GM19328 (cell line): ENCODE measurements around the gene PLXNA4.

ENCODE experiments used
- ATAC-seq: cut with Tn5 transposase; IDR thresholded peaks from one replicate; pipeline ENCODE4 v1.9.1; 2021; ENCODE audit warnings: mild to moderate bottlenecking, moderate library complexity; ENCODE audit not compliant: unreplicated experiment

PLXNA4 gene

DNA sequence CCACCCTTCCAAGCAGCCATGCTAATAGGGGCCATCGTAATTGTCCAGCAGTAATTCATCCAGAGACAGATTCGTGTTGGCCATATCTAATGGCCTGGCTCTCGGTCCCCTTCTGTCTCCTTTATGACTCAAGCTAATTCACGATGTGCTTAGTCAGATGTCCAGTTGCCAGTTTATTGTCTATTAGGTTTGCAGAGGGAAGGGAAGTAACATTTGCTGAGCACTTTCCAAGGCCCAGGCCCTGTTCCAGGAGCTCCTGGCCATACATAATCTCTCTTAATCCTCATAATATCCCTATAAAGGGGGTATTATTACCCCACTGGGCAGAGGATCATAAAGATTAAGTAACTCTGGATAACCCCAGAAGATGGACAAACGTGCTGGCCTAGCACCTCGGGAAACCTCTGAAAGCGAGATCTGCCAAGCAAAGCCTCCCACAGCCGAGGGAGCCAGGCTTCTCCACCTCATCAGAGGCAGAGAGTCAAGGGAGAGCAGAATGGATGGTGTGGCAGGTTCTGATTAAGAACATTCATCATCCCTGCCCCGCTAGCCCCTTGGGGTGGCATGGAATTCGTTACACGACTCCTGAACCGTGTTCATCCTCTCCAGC is 153.7 kb downstream of the PLXNA4 start:
- no peak for ATAC-seq

DNA sequence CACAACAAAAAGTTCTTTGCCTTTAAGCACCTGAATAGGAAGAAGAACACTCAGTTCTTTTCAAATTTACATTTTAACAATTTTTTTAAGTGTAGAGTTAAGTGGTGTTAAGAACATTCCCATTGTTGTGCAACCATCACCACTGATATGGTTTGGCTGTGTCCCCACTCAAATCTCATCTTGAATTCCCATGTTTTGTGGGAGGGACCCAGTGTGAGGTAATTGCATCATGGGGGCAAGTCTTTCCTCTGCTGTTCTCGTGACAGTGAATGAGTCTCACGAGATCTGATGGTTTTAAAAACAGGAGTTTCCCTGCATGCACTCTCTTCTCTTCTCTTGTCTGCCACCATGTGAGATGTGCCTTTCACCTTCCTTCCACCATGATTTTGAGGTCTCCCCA is 155.7 kb downstream of the PLXNA4 start:
- no peak for ATAC-seq

DNA sequence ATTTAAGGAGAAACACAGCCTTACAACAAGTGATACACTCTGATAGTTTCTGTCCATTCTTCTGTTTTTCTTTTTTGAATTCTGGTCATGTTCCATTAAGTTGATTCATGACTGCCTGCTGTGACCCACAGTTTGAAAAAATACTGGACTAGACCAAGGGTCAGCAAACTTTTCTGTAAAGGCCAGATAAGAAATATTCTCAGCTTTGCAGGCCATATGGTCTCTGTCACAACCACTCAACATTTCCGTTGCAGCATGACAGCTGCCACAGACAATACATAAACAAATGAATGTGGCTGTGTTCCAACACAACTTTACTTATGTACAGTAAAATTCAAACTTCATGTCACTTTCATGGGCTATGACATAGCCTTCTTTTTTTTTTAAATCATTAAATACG is 156.7 kb downstream of the PLXNA4 start:
- no peak for ATAC-seq

DNA sequence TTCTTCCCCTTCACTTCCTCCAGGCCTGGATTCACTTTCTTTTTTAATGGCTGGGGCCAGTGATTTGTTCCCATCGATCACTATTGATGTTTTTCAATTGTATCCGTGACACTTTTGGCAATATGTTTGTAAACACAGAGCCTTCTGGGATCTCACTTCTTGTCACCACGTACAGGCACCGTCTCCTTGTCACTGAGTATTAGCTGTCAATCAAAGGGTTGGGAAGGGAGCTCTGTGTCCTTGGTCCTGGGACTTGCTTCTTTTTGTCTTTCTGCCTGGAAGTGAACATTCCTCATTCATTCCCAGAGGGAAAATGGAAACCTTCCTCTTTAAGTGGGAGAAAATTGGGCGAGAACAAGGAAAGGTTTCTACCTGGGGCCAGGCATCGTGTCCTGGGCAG is 157.4 kb downstream of the PLXNA4 start:
- ATAC-seq: no peak

- ATAC-seq: no peak
These were observed 159.0 kb downstream of the PLXNA4 start for GRCh38 chr7:132417103-132417906.

DNA sequence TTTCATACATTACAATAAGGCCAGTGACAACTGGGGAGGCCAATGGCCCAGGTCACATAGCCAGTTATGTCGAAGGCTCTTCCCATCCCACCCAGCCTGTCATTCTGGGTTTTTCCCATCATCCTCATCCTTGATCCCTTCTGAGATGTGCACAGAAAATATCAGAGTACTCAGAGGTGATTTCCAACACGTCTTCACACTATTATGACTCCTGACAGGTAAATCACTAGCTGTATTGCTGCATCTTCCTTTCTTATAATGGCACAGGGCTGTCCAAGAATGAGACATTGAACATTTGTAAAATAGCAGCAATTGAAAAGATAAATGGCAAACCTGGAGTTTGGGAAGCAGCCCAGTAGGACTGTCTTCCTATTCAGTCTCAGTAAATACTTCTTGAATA is 159.9 kb downstream of the PLXNA4 start:
- ATAC-seq: no peak

DNA sequence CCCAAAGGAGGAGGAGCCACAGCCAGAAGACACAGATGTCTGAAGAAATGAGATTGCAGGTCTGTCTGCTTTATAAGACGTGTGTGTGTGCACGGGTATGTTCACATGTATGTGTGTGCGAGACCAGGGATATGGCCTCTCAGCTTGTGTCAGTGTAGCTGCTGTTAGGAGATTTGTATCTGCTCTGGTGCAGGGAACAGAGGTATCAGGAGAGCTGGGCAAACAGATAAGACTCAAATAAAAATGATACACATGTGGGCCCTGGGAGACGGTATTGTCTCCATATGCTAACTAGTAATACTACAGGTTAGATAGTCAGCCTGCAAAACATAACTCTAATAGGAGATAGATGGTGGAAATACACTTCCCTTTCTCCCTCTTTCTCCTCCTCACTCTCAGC is 161.0 kb downstream of the PLXNA4 start:
- ATAC-seq: no peak

- no peak for ATAC-seq
These were observed 161.4 kb downstream of the PLXNA4 start for GRCh38 chr7:132414857-132415256.

DNA sequence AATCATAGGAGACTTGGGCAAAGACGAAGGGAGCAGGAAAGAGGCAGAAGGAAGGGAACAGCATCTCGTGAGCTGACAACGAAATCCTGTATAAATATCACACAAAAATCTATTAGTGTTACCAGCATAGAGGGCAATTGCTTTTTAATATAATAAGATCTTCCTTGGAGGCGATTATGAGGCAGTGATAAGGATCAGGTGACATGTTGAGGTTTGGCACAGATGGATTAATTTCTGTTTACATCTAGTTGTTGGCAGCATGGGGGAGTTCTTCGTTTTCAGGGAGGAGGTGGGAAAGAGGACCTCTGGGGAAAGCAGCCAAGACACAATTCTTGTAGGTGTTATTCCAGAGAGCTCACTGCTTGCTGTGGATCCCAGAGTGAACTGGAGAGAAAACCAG is 163.8 kb downstream of the PLXNA4 start:
- no peak for ATAC-seq

DNA sequence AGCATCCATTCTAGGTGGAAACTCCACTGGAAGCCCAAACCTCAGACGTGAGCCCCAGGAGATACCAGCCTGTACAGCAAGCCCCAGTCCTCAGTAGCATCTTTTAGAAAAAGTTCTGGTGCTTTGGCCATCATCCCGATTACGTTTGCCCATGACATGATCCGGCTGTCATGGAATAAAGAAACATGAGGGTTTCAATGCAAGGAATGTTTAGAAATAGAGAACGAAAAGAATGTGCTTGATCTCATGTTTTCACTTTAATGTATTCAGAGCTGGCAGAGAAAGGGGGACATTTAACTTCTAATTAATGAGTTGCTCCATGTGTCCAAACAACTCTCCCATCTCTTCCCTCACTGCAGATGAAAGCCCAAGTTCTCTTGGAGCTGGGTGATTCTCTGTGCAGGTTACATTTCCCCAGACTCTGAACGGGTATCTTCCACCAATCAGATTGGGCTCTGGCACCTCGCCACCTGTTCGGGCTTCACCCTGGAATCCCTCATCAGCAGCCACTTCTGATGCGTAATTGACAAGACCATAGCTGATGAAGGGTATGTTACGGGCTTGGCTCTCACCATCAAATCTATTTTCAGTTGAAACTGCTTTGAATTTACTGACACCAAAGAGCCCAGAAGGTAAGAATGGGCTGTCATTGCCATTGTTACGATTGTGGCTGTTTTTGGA is 165.3 kb downstream of the PLXNA4 start:
- ATAC-seq: no peak

GRCh38 chr7:132410385-132410784 is 165.9 kb downstream of the PLXNA4 start:
- no peak for ATAC-seq

DNA sequence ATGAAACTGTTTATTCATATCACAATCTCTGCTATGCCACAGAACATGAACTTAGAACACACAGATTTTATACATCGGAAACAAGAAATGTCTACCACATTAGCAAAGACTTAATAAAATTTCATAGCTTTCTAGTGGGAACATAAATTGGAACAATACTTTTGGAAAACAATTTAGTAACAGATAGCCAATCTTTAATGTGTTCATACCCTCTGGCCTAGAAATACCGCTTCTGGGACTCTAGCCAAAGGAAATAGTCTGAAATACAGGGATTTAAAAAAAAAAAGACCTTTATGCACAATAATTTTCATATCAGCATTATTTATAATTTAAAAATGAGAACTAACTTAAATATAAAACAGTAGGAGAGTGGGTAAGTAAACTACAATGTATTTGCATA is 168.5 kb downstream of the PLXNA4 start:
- ATAC-seq: no peak

DNA sequence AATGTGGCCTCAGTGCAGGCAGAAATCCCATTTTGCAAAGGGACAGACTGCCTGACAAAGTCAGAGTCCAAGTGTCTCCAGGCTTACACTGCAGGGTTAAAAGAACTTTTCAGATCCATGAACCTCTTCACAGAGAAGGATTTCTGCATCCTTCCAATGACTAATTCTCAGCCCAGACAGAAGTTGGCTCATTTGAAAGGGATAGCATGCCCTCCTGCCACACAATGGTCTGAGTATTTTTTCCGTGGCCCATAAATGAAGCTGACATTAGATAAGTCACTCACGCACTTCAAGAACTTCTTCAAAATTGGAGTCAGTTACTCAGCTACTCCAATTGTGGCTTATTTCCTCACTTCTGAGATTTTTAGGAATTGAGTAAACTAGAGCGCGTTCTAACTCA is 170.2 kb downstream of the PLXNA4 start:
- no peak for ATAC-seq

DNA sequence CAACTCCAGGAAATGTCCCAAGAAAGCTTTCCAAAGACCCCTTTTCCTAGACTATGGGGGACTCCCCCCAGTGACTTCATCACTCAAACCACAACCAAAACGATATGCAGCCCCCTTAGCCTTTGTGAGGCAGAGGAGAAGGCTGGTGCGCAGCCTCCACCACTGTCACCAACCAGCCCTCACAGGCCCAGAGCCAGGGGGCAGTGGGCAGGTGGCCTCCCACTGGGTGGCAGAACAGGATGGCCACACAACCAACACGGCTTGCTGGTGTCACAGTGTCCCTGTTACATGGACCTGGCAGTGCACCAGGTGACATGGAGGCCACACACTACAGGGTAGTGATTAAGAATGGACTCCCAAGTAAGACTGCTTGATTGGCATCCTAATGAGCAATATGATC is 172.0 kb downstream of the PLXNA4 start:
- ATAC-seq: no peak

GRCh38 chr7:132403465-132404110 is 172.7 kb downstream of the PLXNA4 start:
- no peak for ATAC-seq

DNA sequence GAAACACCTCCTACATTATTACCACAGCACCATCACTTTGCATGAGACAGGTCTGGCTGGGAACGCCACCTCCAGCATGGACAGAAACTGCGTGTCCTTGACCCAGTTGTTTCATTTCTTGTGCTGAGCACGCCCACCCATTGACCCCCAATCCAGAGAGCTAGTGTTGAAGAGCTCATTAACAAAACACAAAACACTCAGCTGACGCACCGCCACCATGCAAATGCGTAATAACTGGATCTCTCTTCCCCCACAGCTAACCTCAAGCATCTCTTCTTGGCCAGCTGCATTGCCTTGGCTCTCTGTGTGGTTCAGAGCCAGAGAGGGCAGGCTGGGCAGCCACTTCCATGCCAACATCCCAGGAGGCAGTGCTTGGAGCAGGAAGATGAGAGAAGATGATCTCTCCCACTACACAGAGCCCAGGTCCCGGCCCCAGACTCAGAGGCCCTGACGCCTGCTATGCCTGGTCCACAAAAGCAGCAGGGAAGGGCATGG is 173.5 kb downstream of the PLXNA4 start:
- no peak for ATAC-seq

GRCh38 chr7:132402096-132402495 is 174.2 kb downstream of the PLXNA4 start:
- ATAC-seq: no peak

DNA sequence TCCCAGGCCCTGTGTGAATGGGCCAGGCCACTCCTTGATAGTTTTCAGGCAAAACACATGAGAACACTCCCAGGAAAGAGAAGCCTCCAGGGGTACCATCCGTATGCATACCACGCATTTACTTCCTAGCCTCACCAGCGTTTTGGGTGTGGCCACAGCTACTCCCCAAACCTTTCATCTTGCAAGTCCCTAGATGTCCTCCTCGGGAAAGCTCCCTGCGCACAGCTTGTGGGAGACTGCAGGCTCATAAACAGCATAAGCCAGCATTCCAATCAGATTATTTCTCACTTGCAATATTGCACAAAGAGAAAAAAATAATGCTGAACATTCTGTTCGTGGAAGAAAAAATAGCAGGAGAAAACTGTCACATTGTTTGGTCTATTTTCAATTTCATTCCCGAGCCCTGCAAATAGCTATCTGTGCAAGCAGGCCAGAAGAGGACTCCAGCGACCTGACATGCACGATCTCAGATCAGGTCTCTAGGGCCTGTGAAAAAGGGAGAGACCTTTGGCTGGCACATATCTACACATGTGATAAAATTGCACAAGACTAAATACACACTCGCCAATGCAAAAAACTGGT is 175.6 kb downstream of the PLXNA4 start:
- no peak for ATAC-seq

DNA sequence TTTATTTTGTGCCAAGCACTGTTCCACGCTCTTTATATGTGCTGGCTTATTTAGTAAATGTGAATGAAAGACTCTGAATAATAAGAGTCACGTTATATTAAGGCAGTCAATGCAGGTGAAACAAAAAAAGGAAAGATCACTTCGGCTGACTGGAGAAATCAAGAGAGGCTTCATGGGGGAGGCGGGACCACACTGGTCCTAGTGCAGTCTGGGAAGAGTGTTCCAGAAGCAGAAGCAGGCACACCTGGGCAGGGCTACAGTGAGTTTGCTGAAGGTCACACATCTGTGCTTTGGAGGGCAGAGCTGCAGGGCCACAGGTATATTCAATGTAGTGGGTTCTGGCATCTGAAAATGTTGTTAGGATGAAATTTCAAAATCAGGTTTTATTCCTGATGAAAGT is 176.9 kb downstream of the PLXNA4 start:
- no peak for ATAC-seq

DNA sequence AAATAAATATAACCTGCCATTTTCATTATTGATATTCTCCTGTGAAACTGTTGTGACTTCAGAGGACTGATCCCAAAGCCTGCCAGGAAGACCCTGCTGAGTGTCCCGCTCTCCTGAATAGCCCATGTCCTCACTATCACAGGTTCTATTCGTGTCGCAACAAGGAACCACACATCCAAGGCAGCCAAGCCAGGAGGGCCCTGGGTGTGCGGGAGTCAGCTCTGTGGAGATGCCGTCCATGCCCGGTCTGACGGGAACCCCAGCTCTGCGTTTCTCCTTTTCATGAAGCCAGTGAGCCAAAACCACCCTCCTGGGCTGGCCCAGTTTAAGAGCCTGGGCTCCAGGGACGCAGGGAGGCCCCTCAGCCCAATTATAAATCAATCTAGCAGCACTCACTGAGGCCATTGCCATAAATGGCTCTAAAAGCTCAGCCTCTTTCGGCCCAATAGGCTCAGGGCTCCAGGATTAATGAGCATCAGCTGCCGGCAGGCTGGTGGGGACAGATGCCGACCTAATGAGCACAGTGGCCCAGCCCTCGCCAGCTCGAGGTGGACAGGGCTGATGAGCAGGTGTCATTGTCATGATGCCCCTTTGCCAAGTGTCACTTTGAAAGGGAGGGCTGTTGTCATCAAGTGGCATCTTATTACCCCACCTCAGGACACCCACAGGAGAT is 177.9 kb downstream of the PLXNA4 start:
- ATAC-seq: no peak

DNA sequence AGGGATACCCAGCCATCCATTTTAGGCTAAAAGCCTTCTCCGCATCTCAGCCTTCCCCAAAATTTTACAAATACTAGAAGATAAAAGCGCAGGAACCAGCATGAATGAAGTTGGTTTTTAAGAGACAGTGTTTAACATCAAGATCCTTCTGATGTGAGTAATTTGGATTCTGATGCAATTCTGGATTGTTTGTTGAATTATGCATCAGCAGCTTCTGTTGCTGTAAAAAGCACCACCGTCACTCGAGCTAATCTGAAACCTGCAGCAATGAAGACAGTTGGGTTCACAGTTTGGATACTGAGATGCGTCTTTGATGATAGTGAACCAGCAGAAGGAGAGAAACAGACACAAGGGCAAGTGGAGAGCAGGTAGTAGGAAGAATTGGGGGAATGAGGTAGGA is 179.2 kb downstream of the PLXNA4 start:
- no peak for ATAC-seq
